RWPE1 (cell line): ENCODE measurements around the gene UBL4A.

Experiments
- CTCF ChIA-PET: fragments of 350-600 bp; sonication (Branson Sonifier 250); formaldehyde crosslinking; extraction: SDS; loops from one replicate; lab custom pipeline; 2021; lab: Yijun Ruan, JAX
- POLR2A ChIA-PET: fragments of 400-600 bp; formaldehyde crosslinking; extraction: SDS; loops from one replicate; lab custom pipeline; 2020; ENCODE audit warnings: antibody characterized with exemption; ENCODE audit not compliant: low non-redundant PET; lab: Yijun Ruan, JAX
- DNase-seq: peaks from one replicate; pipeline ENCODE4 v3.0.0; 2012; ENCODE audit warnings: low spot score
- H3K27ac ChIP-seq: fragments of 450-650 bp; 2 replicates; pipeline ENCODE4 v1.5.1; 2017
- CTCF ChIP-seq: fragments of 450-650 bp; conservative IDR thresholded peaks from 2 replicates; pipeline ENCODE4 v1.5.1; 2017; ENCODE audit warnings: low read depth, mild to moderate bottlenecking

Gene UBL4A

GRCh38 chrX:154511761-154512160 lies 25.3 kb upstream of the UBL4A start:
- H3K27ac ChIP-seq: no peak overlapping the region
- ChIA-PET CTCF (interaction anchor here (0.7 kb wide), 1 partner anchor 36 kb away, joined by 3 read pairs; no protein-coding TSS in a partner anchor), POLR2A (no interaction called here)
- no peak for TF ChIP-seq CTCF
- DNase-seq: no peak

- ChIA-PET POLR2A (no interaction called here), CTCF (no interaction called here)
- no peak for TF ChIP-seq CTCF
Measured at GRCh38 chrX:154509455-154509854, 23.0 kb upstream of the UBL4A start.

GRCh38 chrX:154508384-154508745 lies 21.9 kb upstream of the UBL4A start:
- no peak overlapping the region for H3K27ac ChIP-seq
- ChIA-PET POLR2A (no interaction called here), CTCF (no interaction called here)
- TF ChIP-seq CTCF: no peak
- no peak for DNase-seq

More at GRCh38 chrX:154509455-154509854, 23.0 kb upstream of the UBL4A start:
- no peak overlapping the region for H3K27ac ChIP-seq
- DNase-seq: no peak

GRCh38 chrX:154507673-154508383 lies 21.4 kb upstream of the UBL4A start:
- no peak for DNase-seq
- ChIA-PET POLR2A (no interaction called here), CTCF (no interaction called here)
- no peak overlapping the region for H3K27ac ChIP-seq
- no peak for TF ChIP-seq CTCF

GRCh38 chrX:154506483-154507332 lies 20.3 kb upstream of the UBL4A start:
- POLR2A ChIA-PET: no interaction called here
- CTCF ChIA-PET: interaction anchor here (0.6 kb wide), 1 partner anchor 605 kb away, joined by 3 read pairs; no protein-coding TSS in a partner anchor
- DNase-seq: no peak
- no peak for TF ChIP-seq CTCF
- H3K27ac ChIP-seq: peak overlapping the region; percentile 73

- no peak for TF ChIP-seq CTCF
- no peak for DNase-seq
- peak overlapping the region; percentile 73 for H3K27ac ChIP-seq
- CTCF ChIA-PET: no interaction called here
- POLR2A ChIA-PET: no interaction called here
Measured at GRCh38 chrX:154505734-154506133, 19.3 kb upstream of the UBL4A start.
